ENCODE results near the gene RNPS1. TPM values are rescaled to one million over a fixed set of nuclear protein-coding genes. Genes with fewer than 3 reads are reported as not detected.
A peak's percentile ranks its signal among the peaks of the same experiment; 100 is the strongest.

The RNPS1 gene
- polyA plus RNA-seq, 6 donors from 2014 or later, result 238 to 325 (median 252) TPM

GRCh38 chr16:2233046-2233775 lies 34.7 kb downstream of the RNPS1 start:
- H3K9me3 Mint-ChIP-seq, result no peaks in the 10 kb centered on the region
- no peaks in the 10 kb centered on the region for H3K4me1 Mint-ChIP-seq
- DNase-seq, result no peak
- H3K36me3 Mint-ChIP-seq, result peaks cover 0 to 11% of the 10 kb centered on the region in 2 donors
- no peak for ATAC-seq (ENCODE audit: low read depth in 2 of 2)
- H3K27me3 Mint-ChIP-seq, result peaks cover 0 to 17% (median 0%) of the 10 kb centered on the region in 3 donors
- no peak overlapping the region for H3K4me3 Mint-ChIP-seq
- H3K27ac Mint-ChIP-seq, result no peak overlapping the region

- Mint-ChIP-seq H3K4me1 (no peaks in the 10 kb centered on the region), H3K27me3 (peaks cover 0 to 17% (median 0%) of the 10 kb centered on the region in 3 donors), H3K4me3 (no peak overlapping the region), H3K36me3 (peaks cover 0 to 11% of the 10 kb centered on the region in 2 donors), H3K9me3 (no peaks in the 10 kb centered on the region), H3K27ac (no peak overlapping the region)
- DNase-seq, result no peak
- no peak for ATAC-seq (ENCODE audit: low read depth in 2 of 2)
These were observed 35.6 kb downstream of the RNPS1 start for GRCh38 chr16:2232094-2232990.

- ATAC-seq (ENCODE audit: low read depth in 2 of 2) (no peak), DNase-seq (no peak)
- Mint-ChIP-seq H3K36me3 (peaks cover 0 to 11% of the 10 kb centered on the region in 2 donors), H3K27me3 (peaks cover 0 to 17% (median 0%) of the 10 kb centered on the region in 3 donors), H3K27ac (no peak overlapping the region), H3K4me3 (no peak overlapping the region), H3K4me1 (peaks cover 0 to 6% (median 4%) of the 10 kb centered on the region in 3 donors), H3K9me3 (no peaks in the 10 kb centered on the region)
These were observed 36.7 kb downstream of the RNPS1 start for GRCh38 chr16:2231016-2231931.

- ATAC-seq (ENCODE audit: low read depth in 2 of 2) (no peak), DNase-seq (no peak)
- H3K4me1 Mint-ChIP-seq, result peaks cover 0 to 11% (median 9%) of the 10 kb centered on the region in 3 donors
- no peak overlapping the region for H3K27ac Mint-ChIP-seq
- H3K27me3 Mint-ChIP-seq, result peaks cover 0 to 8% (median 0%) of the 10 kb centered on the region in 3 donors
- peaks cover 0 to 11% of the 10 kb centered on the region in 2 donors for H3K36me3 Mint-ChIP-seq
- H3K4me3 Mint-ChIP-seq, result peak overlapping the region in 1 of 8 donors; percentile 38
- H3K9me3 Mint-ChIP-seq, result no peaks in the 10 kb centered on the region
These were observed 37.5 kb downstream of the RNPS1 start for GRCh38 chr16:2230376-2230775.

- Mint-ChIP-seq H3K4me3 (peak overlapping the region in 1 of 8 donors; percentile 38), H3K4me1 (peaks cover 0 to 14% (median 13%) of the 10 kb centered on the region in 3 donors), H3K27me3 (peaks cover 0 to 2% (median 0%) of the 10 kb centered on the region in 3 donors), H3K9me3 (no peaks in the 10 kb centered on the region), H3K36me3 (peaks cover 0 to 11% of the 10 kb centered on the region in 2 donors), H3K27ac (no peak overlapping the region)
- DNase-seq (no peak), ATAC-seq (ENCODE audit: low read depth in 2 of 2) (no peak)
These were observed 38.2 kb downstream of the RNPS1 start for GRCh38 chr16:2229632-2230250.

GRCh38 chr16:2229091-2229490 lies 38.8 kb downstream of the RNPS1 start:
- Mint-ChIP-seq H3K27me3 (no peaks in the 10 kb centered on the region), H3K9me3 (no peaks in the 10 kb centered on the region), H3K4me3 (no peak overlapping the region), H3K4me1 (peaks cover 0 to 20% (median 20%) of the 10 kb centered on the region in 3 donors), H3K36me3 (peaks cover 0 to 11% of the 10 kb centered on the region in 2 donors), H3K27ac (peak overlapping the region in 1 of 6 donors; percentile 36)
- no peak for DNase-seq
- no peak for ATAC-seq (ENCODE audit: low read depth in 2 of 2)

GRCh38 chr16:2228161-2228824 lies 39.6 kb downstream of the RNPS1 start:
- H3K4me3 Mint-ChIP-seq, result no peak overlapping the region
- no peaks in the 10 kb centered on the region for H3K27me3 Mint-ChIP-seq
- peaks cover 0 to 11% of the 10 kb centered on the region in 2 donors for H3K36me3 Mint-ChIP-seq

GRCh38 chr16:2226918-2227317 lies 41.0 kb downstream of the RNPS1 start:
- Mint-ChIP-seq H3K27ac (peak overlapping the region in 1 of 6 donors; percentile 58), H3K9me3 (no peaks in the 10 kb centered on the region), H3K27me3 (no peaks in the 10 kb centered on the region), H3K4me3 (peak overlapping the region in 2 of 8 donors; percentile 22 to 79), H3K36me3 (peaks cover 0 to 11% of the 10 kb centered on the region in 2 donors), H3K4me1 (peaks cover 0 to 21% (median 21%) of the 10 kb centered on the region in 3 donors)
- DNase-seq (no peak), ATAC-seq (ENCODE audit: low read depth in 2 of 2) (no peak)

More at GRCh38 chr16:2228161-2228824, 39.6 kb downstream of the RNPS1 start:
- Mint-ChIP-seq H3K4me1 (peaks cover 0 to 21% (median 21%) of the 10 kb centered on the region in 3 donors), H3K9me3 (no peaks in the 10 kb centered on the region), H3K27ac (no peak overlapping the region)
- no peak for ATAC-seq (ENCODE audit: low read depth in 2 of 2)
- no peak for DNase-seq

GRCh38 chr16:2226245-2226793 lies 41.6 kb downstream of the RNPS1 start:
- no peak for ATAC-seq (ENCODE audit: low read depth in 2 of 2)
- Mint-ChIP-seq H3K4me1 (peaks cover 0 to 21% (median 21%) of the 10 kb centered on the region in 3 donors), H3K27me3 (no peaks in the 10 kb centered on the region), H3K9me3 (no peaks in the 10 kb centered on the region), H3K4me3 (peak overlapping the region in 6 of 8 donors; percentile 8 to 79 (median 20)), H3K36me3 (peaks cover 0 to 11% of the 10 kb centered on the region in 2 donors), H3K27ac (peak overlapping the region in 3 of 6 donors; percentile 58 to 80 (median 68))
- no peak for DNase-seq

- peak overlapping the region; percentile 70 to 92 (median 84) for H3K4me3 Mint-ChIP-seq
- peak overlapping the region in 4 of 6 donors; percentile 28 to 78 (median 62) for H3K27ac Mint-ChIP-seq
- no peaks in the 10 kb centered on the region for H3K27me3 Mint-ChIP-seq
- no peaks in the 10 kb centered on the region for H3K9me3 Mint-ChIP-seq
- peaks cover 0 to 21% (median 21%) of the 10 kb centered on the region in 3 donors for H3K4me1 Mint-ChIP-seq
- ATAC-seq (ENCODE audit: low read depth in 2 of 2), result peak; percentile 3 to 7
- DNase-seq, result no peak
- no peaks in the 10 kb centered on the region for H3K36me3 Mint-ChIP-seq
These were observed 43.9 kb downstream of the RNPS1 start for GRCh38 chr16:2223942-2224486.

GRCh38 chr16:2223221-2223941 lies 44.5 kb downstream of the RNPS1 start, which contains the start of gene E4F1:
E4F1 (plus strand) TSS chr16:2223591; CDS start chr16:2223614, 23 bp downstream.
- no peaks in the 10 kb centered on the region for H3K9me3 Mint-ChIP-seq
- H3K4me1 Mint-ChIP-seq, result peaks cover 0 to 21% (median 21%) of the 10 kb centered on the region in 3 donors
- peak; percentile 99 for DNase-seq
- H3K27ac Mint-ChIP-seq, result peak within 1 kb of the TSS; percentile 44 to 89 (median 68)
- H3K4me3 Mint-ChIP-seq, result peak within 1 kb of the TSS; percentile 75 to 94 (median 87)
- no peaks in the 10 kb centered on the region for H3K36me3 Mint-ChIP-seq
- H3K27me3 Mint-ChIP-seq, result no peaks in the 10 kb centered on the region
- peak; percentile 96 to 97 for ATAC-seq (ENCODE audit: low read depth in 2 of 2)

Data from naive B cell (primary cell).